Sigmoid colon (tissue), 4 donors: ENCODE measurements around the gene KATNAL2.

Experiments used
- EP300 ChIP-seq, 4 donors: sonication (generic); formaldehyde crosslinking; IDR thresholded peaks; one replicate each; pipeline ENCODE4 v1.6.1; 2017; ENCODE audit warnings: antibody characterized with exemption in 4 of 4
- POLR2AphosphoS5 ChIP-seq, 4 donors: sonication (generic); formaldehyde crosslinking; IDR thresholded peaks; one replicate each; pipeline ENCODE4 v1.6.1; 2017; ENCODE audit warnings: antibody characterized with exemption in 4 of 4
- TF ChIP-seq, protein P1 (sequence below), 4 experiments: fragments of 450-650 bp in 3 of 4; fragments of 200-600 bp in 1 of 4; IDR thresholded peaks; one replicate each; pipeline ENCODE4 v1.5.1; 2016 to 2019; ENCODE audit warnings: antibody characterized with exemption in 4 of 4, mild to moderate bottlenecking in 3 of 4, moderate library complexity in 2 of 4

DNA sequence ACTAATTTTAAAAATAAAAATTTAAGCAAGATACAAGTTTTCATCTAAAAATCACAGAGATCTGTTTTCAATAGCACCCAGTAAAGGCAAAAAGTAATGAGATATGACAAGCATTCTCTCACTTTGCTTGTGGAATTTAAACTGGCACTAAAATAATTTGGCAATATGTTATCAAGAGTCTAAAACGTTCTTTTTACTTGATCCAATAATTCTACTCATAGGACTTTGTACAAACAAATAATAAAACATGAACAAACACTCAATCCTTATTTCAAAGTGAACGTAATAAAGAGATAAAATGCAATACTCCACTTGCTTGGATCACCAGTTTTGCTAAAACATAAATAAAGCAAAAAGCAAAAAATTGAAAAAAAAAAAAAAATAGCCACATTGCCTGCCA, 30.5 kb upstream of the KATNAL2 start:
- TF ChIP-seq, protein P1, sequence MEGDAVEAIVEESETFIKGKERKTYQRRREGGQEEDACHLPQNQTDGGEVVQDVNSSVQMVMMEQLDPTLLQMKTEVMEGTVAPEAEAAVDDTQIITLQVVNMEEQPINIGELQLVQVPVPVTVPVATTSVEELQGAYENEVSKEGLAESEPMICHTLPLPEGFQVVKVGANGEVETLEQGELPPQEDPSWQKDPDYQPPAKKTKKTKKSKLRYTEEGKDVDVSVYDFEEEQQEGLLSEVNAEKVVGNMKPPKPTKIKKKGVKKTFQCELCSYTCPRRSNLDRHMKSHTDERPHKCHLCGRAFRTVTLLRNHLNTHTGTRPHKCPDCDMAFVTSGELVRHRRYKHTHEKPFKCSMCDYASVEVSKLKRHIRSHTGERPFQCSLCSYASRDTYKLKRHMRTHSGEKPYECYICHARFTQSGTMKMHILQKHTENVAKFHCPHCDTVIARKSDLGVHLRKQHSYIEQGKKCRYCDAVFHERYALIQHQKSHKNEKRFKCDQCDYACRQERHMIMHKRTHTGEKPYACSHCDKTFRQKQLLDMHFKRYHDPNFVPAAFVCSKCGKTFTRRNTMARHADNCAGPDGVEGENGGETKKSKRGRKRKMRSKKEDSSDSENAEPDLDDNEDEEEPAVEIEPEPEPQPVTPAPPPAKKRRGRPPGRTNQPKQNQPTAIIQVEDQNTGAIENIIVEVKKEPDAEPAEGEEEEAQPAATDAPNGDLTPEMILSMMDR (IDR thresholded peaks at IDR 0.05) = no peak
- TF ChIP-seq POLR2AphosphoS5 (IDR thresholded peaks at IDR 0.05) (no peak), EP300 (IDR thresholded peaks at IDR 0.05) (no peak)
